ENCODE data around the gene ARL5A. TPM values are rescaled to one million over a fixed set of nuclear protein-coding genes. Genes with fewer than 3 reads are reported as not detected.

Gene ARL5A
- total RNA-seq, 1 donor from 2014 or later = 56.0 TPM

GRCh38 chr2:151815821-151816489 is 12.3 kb downstream of the ARL5A start:
- no peak for DNase-seq (ENCODE audit: extremely low spot score, unreplicated experiment)
- peaks cover 38% of the 10 kb centered on the region for H3K36me3 Mint-ChIP-seq
- no peak overlapping the region for H3K4me3 Mint-ChIP-seq
- TF ChIP-seq CTCF (conservative IDR thresholded peaks at IDR 0.05) = no peak
- no peaks in the 10 kb centered on the region for H3K4me1 Mint-ChIP-seq (ENCODE audit: unreplicated experiment)
- no peaks in the 10 kb centered on the region for H3K27me3 Mint-ChIP-seq
- H3K9me3 Mint-ChIP-seq = no peaks in the 10 kb centered on the region
- H3K27ac Mint-ChIP-seq = no peak overlapping the region

- no peak for TF ChIP-seq CTCF (conservative IDR thresholded peaks at IDR 0.05)
- H3K9me3 Mint-ChIP-seq = no peaks in the 10 kb centered on the region
Measured at GRCh38 chr2:151810489-151810888, 17.7 kb downstream of the ARL5A start.

GRCh38 chr2:151809073-151809383 is 19.2 kb downstream of the ARL5A start:
- Mint-ChIP-seq H3K4me1 (ENCODE audit: unreplicated experiment) (no peaks in the 10 kb centered on the region), H3K4me3 (no peak overlapping the region), H3K9me3 (no peaks in the 10 kb centered on the region), H3K27me3 (no peaks in the 10 kb centered on the region), H3K36me3 (peaks cover 29% of the 10 kb centered on the region), H3K27ac (no peak overlapping the region)
- no peak for DNase-seq (ENCODE audit: extremely low spot score, unreplicated experiment)
- TF ChIP-seq CTCF (conservative IDR thresholded peaks at IDR 0.05) = no peak

More at GRCh38 chr2:151810489-151810888, 17.7 kb downstream of the ARL5A start:
- no peak for DNase-seq (ENCODE audit: extremely low spot score, unreplicated experiment)
- Mint-ChIP-seq H3K4me3 (no peak overlapping the region), H3K4me1 (ENCODE audit: unreplicated experiment) (no peaks in the 10 kb centered on the region), H3K27me3 (no peaks in the 10 kb centered on the region), H3K27ac (no peak overlapping the region), H3K36me3 (peaks cover 34% of the 10 kb centered on the region)

- Mint-ChIP-seq H3K4me1 (ENCODE audit: unreplicated experiment) (no peaks in the 10 kb centered on the region), H3K27me3 (no peaks in the 10 kb centered on the region), H3K36me3 (peaks cover 26% of the 10 kb centered on the region), H3K9me3 (no peaks in the 10 kb centered on the region), H3K27ac (no peak overlapping the region), H3K4me3 (no peak overlapping the region)
- peak; percentile 76 for TF ChIP-seq CTCF (conservative IDR thresholded peaks at IDR 0.05)
- no peak for DNase-seq (ENCODE audit: extremely low spot score, unreplicated experiment)
Measured at GRCh38 chr2:151808258-151809072, 19.8 kb downstream of the ARL5A start.

GRCh38 chr2:151805961-151806360 is 22.3 kb downstream of the ARL5A start:
- H3K9me3 Mint-ChIP-seq = no peaks in the 10 kb centered on the region
- no peaks in the 10 kb centered on the region for H3K4me1 Mint-ChIP-seq (ENCODE audit: unreplicated experiment)
- TF ChIP-seq CTCF (conservative IDR thresholded peaks at IDR 0.05) = no peak
- DNase-seq (ENCODE audit: extremely low spot score, unreplicated experiment) = no peak
- no peak overlapping the region for H3K4me3 Mint-ChIP-seq
- no peak overlapping the region for H3K27ac Mint-ChIP-seq
- no peaks in the 10 kb centered on the region for H3K27me3 Mint-ChIP-seq
- peaks cover 23% of the 10 kb centered on the region for H3K36me3 Mint-ChIP-seq
